C4-2B (cell line): ENCODE results near the gene SDCBP2.

Experiments used
- H3K27ac ChIP-seq: fragments of 450-650 bp; 2 replicates; pipeline ENCODE4 v1.5.1; 2017
- CTCF ChIP-seq: fragments of 450-650 bp; conservative IDR thresholded peaks from 2 replicates; pipeline ENCODE4 v1.5.1; 2017; ENCODE audit warnings: mild to moderate bottlenecking
- ZFX ChIP-seq: fragments of 450-650 bp; IDR thresholded peaks from 2 replicates; pipeline ENCODE4 v1.6.1; 2017

Gene SDCBP2

GRCh38 chr20:1322511-1323245, 6.3 kb downstream of the SDCBP2 start:
- H3K27ac ChIP-seq, result no peak overlapping the region
- TF ChIP-seq ZFX, result no peak
- no peak for TF ChIP-seq CTCF

- H3K27ac ChIP-seq, result no peak overlapping the region
- TF ChIP-seq ZFX (no peak), CTCF (no peak)
Observed at GRCh38 chr20:1321654-1321939, 7.3 kb downstream of the SDCBP2 start.

- TF ChIP-seq ZFX (no peak), CTCF (no peak)
- H3K27ac ChIP-seq, result no peak overlapping the region
Observed at GRCh38 chr20:1320902-1321653, 7.9 kb downstream of the SDCBP2 start.

GRCh38 chr20:1320016-1320415, 8.9 kb downstream of the SDCBP2 start:
- no peak overlapping the region for H3K27ac ChIP-seq
- TF ChIP-seq ZFX, result no peak
- TF ChIP-seq CTCF, result no peak

- TF ChIP-seq ZFX, result no peak
- TF ChIP-seq CTCF, result no peak
- no peak overlapping the region for H3K27ac ChIP-seq
Observed at GRCh38 chr20:1319462-1319861, 9.5 kb downstream of the SDCBP2 start.

- H3K27ac ChIP-seq, result no peak overlapping the region
- no peak for TF ChIP-seq ZFX
- TF ChIP-seq CTCF, result no peak
Observed at GRCh38 chr20:1319051-1319450, 9.9 kb downstream of the SDCBP2 start.

- no peak for TF ChIP-seq CTCF
- TF ChIP-seq ZFX, result no peak
- no peak overlapping the region for H3K27ac ChIP-seq
Observed at GRCh38 chr20:1317545-1318255, 11.2 kb downstream of the SDCBP2 start.
